ENCODE results near the gene INPP4B.

INPP4B gene

DNA sequence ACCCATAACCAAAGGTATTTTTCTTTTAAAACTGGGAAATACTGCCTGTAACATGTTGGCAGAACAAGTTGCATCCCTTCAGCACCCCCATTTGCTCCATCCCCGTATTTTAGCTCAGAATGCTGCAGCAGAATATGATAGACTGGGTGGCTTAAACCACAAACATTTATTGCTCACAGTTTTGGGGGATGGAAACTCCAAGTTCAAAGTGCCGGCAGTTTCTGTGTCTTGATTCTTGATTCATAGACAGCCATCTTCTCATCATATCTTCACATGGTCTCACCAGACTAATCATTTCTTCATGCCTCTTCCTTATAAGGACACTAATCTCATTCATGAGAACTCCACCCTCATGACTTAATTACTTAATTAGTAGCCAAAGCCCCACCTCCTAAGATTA lies 10.5 kb upstream of the INPP4B start:
- no peaks in the 10 kb centered on the region for H3K36me3 ChIP-seq (ENCODE audit: insufficient read depth, low read length)
- no peaks in the 10 kb centered on the region for H3K4me1 ChIP-seq (ENCODE audit: insufficient read depth, low read length)
- no peak overlapping the region for H3K27ac ChIP-seq (ENCODE audit: low read depth, low read length)
- H3K9me3 ChIP-seq (ENCODE audit: low read length) = no peaks in the 10 kb centered on the region
- no peak overlapping the region for H3K9ac ChIP-seq (ENCODE audit: low read length)
- no peak overlapping the region for H3K4me3 ChIP-seq (ENCODE audit: low read depth in 1 of 2, low read length in 2 of 2)
- H3K27me3 ChIP-seq (ENCODE audit: control insufficient read depth in 1 of 2, insufficient read depth in 2 of 2, low read length in 2 of 2) = no peaks in the 10 kb centered on the region

DNA sequence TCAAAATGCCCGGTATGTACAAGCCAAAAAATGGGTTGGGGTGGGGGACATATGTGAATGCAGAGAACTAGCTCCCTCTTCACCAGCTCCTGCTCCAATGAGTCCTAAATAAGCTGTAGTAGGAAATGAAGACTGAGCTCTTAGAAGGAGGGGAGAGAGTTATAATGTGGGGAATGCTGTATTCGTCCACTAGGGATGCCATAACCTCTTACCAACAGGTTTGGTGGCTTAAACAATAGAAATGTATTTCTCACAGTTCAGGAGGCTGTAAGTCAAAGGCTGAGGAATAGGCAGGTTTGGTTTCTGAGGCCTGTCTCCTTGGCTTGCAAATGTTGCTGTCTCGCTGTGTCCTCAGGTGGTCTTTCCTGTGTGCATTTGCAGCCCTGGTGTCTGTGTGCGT lies 4.4 kb upstream of the INPP4B start:
- H3K4me3 ChIP-seq (ENCODE audit: low read depth in 1 of 2, low read length in 2 of 2) = no peak overlapping the region

DNA sequence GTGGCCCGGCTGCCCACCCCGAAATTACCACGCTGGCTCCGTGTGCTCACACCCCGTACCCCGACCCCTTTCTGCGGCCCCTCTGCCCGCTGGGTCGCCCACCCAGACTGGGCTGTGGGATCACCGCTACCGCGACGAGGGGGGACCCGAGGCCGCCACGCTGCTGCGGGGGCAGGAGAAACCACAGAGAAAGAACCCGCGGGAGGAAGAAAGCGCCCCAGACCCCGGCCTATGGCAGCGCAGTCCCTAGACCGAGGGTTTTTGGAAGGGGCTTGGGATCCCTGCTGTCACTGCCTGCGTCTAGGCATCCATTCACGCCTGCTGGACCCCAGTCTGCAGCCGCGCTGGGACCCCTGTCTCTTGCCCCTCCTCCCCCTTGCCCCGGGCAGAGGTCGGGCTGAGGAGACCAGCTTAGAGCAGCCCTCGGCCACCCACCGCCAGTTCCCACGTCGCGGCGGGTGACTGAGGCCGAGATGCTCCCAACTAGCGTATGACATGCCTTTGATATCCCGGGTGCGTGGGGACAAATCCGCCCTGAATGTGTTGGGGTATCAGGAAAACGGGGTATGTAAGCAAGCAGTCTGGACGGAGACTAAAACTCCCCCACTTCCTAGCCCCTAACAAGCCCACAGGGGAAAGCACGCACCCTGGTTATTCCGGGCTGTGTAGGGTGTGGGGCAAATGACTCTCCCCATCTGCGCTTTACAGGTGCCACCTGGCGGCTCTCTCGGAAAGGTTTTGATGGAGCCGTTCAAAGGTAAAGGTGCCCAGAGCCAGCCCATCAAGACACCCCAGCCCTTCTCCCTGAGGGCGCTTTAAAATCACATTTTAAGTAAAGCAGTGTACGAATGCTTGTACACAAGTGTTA lies 862 bp upstream of the INPP4B start:
- no peaks in the 10 kb centered on the region for H3K9me3 ChIP-seq (ENCODE audit: low read length)
- peak overlapping the region; percentile 77 to 84 for H3K4me3 ChIP-seq (ENCODE audit: low read depth in 1 of 2, low read length in 2 of 2)
- peaks cover 0 to 8% of the 10 kb centered on the region in 2 donors for H3K27me3 ChIP-seq (ENCODE audit: control insufficient read depth in 1 of 2, insufficient read depth in 2 of 2, low read length in 2 of 2)
- peak overlapping the region; percentile 20 for H3K9ac ChIP-seq (ENCODE audit: low read length)
- peak overlapping the region; percentile 80 for H3K27ac ChIP-seq (ENCODE audit: low read depth, low read length)
- H3K4me1 ChIP-seq (ENCODE audit: insufficient read depth, low read length) = peaks cover 20% of the 10 kb centered on the region
- H3K36me3 ChIP-seq (ENCODE audit: insufficient read depth, low read length) = no peaks in the 10 kb centered on the region

More for the DNA sequence above, 4.4 kb upstream of the INPP4B start:
- no peaks in the 10 kb centered on the region for H3K9me3 ChIP-seq (ENCODE audit: low read length)
- no peaks in the 10 kb centered on the region for H3K36me3 ChIP-seq (ENCODE audit: insufficient read depth, low read length)
- no peak overlapping the region for H3K27ac ChIP-seq (ENCODE audit: low read depth, low read length)
- H3K9ac ChIP-seq (ENCODE audit: low read length) = no peak overlapping the region
- peaks cover 9% of the 10 kb centered on the region for H3K4me1 ChIP-seq (ENCODE audit: insufficient read depth, low read length)
- peaks cover 0 to 8% of the 10 kb centered on the region in 2 donors for H3K27me3 ChIP-seq (ENCODE audit: control insufficient read depth in 1 of 2, insufficient read depth in 2 of 2, low read length in 2 of 2)

DNA sequence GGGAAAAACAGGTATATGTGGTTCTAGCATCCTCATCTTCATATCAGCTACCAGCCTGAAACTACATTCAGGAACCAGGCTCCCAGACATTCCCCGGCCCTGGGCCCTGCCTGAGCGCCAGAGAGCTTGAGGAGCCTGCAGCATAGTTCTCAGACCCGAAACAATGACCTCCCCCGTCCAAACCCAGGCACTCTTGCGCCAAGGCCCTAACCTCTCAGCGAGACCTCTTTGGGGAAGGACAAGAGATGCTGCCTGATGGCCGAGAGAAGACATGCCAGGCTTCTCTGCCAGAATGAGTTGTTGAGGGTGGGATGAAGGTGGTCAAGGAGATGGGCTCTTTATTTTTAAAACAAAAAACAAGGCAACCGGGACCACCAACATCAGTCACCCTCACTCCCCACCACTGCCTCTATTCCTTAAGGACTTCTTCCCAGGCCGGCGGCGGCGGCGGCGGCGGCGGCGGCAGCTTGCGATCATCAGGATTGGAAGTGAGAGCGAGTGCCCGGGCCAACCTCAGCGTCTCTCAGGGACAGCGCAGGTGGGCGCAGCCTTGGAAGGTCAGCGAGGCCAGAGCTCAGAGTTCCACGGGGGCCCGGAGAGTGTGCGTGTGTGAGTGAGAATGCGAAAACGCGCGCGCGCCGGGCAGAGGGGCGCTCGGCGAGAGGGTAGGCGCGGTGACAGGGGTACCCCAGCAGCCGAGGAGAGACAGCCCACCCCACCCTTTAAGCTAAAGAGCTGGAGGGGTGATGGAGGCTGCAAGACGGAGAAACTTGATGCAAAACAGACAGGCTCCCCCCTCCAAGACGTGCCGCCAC lies 601 bp downstream of the INPP4B start:
- peaks cover 0 to 8% of the 10 kb centered on the region in 2 donors for H3K27me3 ChIP-seq (ENCODE audit: control insufficient read depth in 1 of 2, insufficient read depth in 2 of 2, low read length in 2 of 2)
- peaks cover 20% of the 10 kb centered on the region for H3K4me1 ChIP-seq (ENCODE audit: insufficient read depth, low read length)
- no peaks in the 10 kb centered on the region for H3K36me3 ChIP-seq (ENCODE audit: insufficient read depth, low read length)
- H3K4me3 ChIP-seq (ENCODE audit: low read depth in 1 of 2, low read length in 2 of 2) = peak overlapping the region; percentile 77 to 84
- H3K27ac ChIP-seq (ENCODE audit: low read depth, low read length) = peak overlapping the region; percentile 80
- peak overlapping the region; percentile 43 for H3K9ac ChIP-seq (ENCODE audit: low read length)
- no peaks in the 10 kb centered on the region for H3K9me3 ChIP-seq (ENCODE audit: low read length)

DNA sequence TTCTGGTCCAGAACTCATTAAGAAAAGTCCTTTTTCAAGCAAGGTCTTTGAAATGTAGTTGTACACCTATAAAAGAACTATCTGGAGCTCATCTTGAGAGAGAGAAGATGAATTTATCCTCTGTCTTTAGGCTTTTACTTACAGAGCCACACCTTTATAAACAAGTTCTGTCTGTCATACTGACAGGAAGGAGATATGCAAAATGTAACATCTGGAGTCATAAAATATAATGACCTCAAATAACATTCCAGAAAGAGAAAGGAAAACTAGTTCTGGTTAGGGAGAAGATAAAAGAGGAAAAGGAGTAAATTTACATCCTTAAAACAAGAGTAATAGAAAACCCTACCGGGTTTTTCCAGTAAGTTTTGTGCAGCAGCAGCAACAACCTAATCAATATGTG lies 1.3 kb downstream of the INPP4B start:
- Histone ChIP-seq H3K9ac (ENCODE audit: low read length) (no peak overlapping the region), H3K9me3 (ENCODE audit: low read length) (no peaks in the 10 kb centered on the region), H3K36me3 (ENCODE audit: insufficient read depth, low read length) (no peaks in the 10 kb centered on the region), H3K27ac (ENCODE audit: low read depth, low read length) (peak overlapping the region; percentile 80), H3K27me3 (ENCODE audit: control insufficient read depth in 1 of 2, insufficient read depth in 2 of 2, low read length in 2 of 2) (peaks cover 0 to 8% of the 10 kb centered on the region in 2 donors), H3K4me1 (ENCODE audit: insufficient read depth, low read length) (peaks cover 19% of the 10 kb centered on the region), H3K4me3 (ENCODE audit: low read depth in 1 of 2, low read length in 2 of 2) (peak overlapping the region in 1 of 2 donors; percentile 84)

DNA sequence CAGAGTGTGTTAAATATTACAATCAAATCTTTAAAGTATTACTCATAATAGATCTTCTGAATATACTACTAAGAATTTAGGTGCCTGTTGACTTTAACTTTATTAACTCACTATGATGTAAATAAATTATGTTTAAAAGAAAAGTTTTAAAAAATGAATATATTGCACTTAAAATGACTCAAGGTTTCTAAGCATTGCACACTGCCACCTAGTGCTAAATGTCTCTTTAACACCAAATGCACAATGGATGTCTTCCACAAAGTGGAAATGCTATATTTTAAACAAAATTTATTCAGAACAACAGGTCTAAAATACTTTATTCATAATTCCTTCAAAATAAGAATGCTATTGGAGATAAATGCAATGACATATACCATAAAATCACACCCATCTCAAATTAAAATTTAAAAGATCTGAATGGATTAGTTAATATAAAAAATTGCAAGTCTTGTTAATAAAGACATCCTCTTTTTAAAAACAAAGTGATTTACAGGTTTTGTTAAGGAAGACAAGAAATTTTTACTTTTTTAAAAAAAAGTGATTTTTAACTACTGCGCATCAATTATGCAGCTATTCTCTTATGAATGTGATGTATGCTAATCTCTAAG lies 5.5 kb downstream of the INPP4B start:
- Histone ChIP-seq H3K4me1 (ENCODE audit: insufficient read depth, low read length) (peaks cover 10% of the 10 kb centered on the region), H3K27me3 (ENCODE audit: control insufficient read depth in 1 of 2, insufficient read depth in 2 of 2, low read length in 2 of 2) (no peaks in the 10 kb centered on the region), H3K4me3 (ENCODE audit: low read depth in 1 of 2, low read length in 2 of 2) (no peak overlapping the region), H3K36me3 (ENCODE audit: insufficient read depth, low read length) (no peaks in the 10 kb centered on the region), H3K9me3 (ENCODE audit: low read length) (no peaks in the 10 kb centered on the region), H3K27ac (ENCODE audit: low read depth, low read length) (no peak overlapping the region), H3K9ac (ENCODE audit: low read length) (no peak overlapping the region)

DNA sequence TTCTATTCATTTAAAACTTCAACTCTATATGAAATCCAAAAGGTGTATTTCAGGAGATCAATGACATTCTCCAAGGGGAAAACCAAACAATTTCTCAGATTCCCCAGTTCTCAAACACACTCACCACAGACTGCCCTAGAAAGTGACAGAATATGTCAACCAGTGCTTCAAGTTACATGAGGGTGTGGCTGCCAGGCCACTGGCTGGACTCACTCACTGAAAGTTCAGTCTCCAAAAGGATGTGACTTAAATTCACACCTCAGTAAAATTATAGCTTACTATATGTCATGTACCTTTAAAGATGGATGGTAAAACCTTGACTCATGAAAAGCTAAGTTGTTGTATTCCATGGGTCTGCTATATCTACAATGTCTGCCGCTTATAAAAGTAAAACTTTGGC lies 7.3 kb downstream of the INPP4B start:
- Histone ChIP-seq H3K36me3 (ENCODE audit: insufficient read depth, low read length) (no peaks in the 10 kb centered on the region), H3K9me3 (ENCODE audit: low read length) (no peaks in the 10 kb centered on the region), H3K27ac (ENCODE audit: low read depth, low read length) (no peak overlapping the region), H3K4me3 (ENCODE audit: low read depth in 1 of 2, low read length in 2 of 2) (no peak overlapping the region), H3K4me1 (ENCODE audit: insufficient read depth, low read length) (no peaks in the 10 kb centered on the region), H3K27me3 (ENCODE audit: control insufficient read depth in 1 of 2, insufficient read depth in 2 of 2, low read length in 2 of 2) (no peaks in the 10 kb centered on the region), H3K9ac (ENCODE audit: low read length) (no peak overlapping the region)

DNA sequence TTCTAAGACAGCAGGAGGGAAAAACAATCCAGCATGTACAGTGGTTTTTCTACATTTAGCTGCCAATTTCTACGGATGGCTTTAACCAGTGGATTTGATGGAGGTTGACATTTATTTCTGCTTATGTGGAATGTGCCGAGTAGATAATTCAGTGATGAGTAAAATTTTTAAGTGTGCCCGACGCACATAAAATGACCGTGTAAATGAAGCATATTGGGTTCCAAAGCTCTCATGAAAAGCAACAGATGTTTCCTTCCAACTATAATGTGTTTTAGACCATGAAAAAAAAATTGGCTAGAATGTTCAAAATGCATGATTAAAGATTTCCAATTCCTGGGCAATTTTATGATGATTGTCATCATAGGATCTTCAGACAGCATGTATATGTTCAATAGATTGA lies 14.1 kb downstream of the INPP4B start:
- Histone ChIP-seq H3K4me1 (ENCODE audit: insufficient read depth, low read length) (no peaks in the 10 kb centered on the region), H3K4me3 (ENCODE audit: low read depth in 1 of 2, low read length in 2 of 2) (no peak overlapping the region), H3K27me3 (ENCODE audit: control insufficient read depth in 1 of 2, insufficient read depth in 2 of 2, low read length in 2 of 2) (no peaks in the 10 kb centered on the region), H3K36me3 (ENCODE audit: insufficient read depth, low read length) (no peaks in the 10 kb centered on the region), H3K9me3 (ENCODE audit: low read length) (no peaks in the 10 kb centered on the region), H3K27ac (ENCODE audit: low read depth, low read length) (no peak overlapping the region), H3K9ac (ENCODE audit: low read length) (no peak overlapping the region)

DNA sequence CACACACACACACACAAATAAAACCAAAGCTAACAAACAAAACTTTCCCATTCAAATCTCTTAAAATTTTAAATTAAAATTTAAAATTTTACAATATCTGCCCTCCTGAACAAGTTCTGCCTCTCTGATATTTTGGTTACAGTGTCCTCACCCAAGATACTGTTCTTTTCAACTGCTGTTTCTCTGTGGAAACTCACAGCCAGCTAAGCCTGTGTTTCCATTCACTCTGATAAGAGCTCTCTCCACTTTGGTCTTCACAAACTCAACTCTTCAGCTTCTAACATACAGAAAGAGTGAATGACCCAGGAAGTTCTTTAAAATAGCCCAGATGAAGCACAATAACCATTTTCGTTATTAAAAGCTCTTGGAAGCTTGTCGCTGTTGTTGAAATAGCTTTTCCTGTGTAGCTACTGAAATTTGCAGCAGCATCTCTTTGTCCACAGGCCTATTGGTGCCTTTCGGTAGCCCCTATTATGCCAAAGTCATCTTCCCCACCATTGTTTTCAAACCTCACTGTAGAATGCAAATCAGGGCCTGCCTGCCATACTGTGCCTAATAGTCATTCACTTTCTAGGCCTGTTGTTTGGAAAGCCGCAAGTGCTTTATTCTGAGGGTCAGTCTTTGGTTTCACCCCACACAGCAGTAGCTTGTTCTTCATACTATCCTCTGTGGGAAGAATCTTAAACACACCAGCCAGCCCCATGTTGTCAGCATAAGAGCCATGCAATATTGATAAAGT lies 19.4 kb downstream of the INPP4B start:
- Histone ChIP-seq H3K9ac (ENCODE audit: low read length) (no peak overlapping the region), H3K36me3 (ENCODE audit: insufficient read depth, low read length) (no peaks in the 10 kb centered on the region), H3K4me3 (ENCODE audit: low read depth in 1 of 2, low read length in 2 of 2) (no peak overlapping the region), H3K27me3 (ENCODE audit: control insufficient read depth in 1 of 2, insufficient read depth in 2 of 2, low read length in 2 of 2) (no peaks in the 10 kb centered on the region), H3K4me1 (ENCODE audit: insufficient read depth, low read length) (no peaks in the 10 kb centered on the region), H3K27ac (ENCODE audit: low read depth, low read length) (no peak overlapping the region), H3K9me3 (ENCODE audit: low read length) (no peaks in the 10 kb centered on the region)

DNA sequence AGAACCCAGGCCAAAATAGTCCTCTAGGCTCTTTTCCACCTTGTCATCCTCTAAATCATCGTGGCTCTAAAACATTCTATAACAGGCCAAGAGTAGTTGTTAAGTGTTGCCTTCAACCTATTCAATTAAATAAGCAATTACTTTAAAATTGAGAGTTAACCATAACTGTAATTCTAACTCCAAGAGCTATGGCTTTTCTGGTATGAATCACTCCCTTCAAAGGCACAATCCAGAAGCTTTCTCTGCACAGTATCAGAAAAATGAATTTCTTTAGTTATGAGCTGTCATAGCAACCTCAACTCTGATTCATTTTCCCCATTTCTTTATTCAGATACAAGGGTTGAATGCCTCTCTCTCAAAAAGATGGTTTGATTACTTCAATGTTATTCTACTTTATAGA lies 21.7 kb downstream of the INPP4B start:
- Histone ChIP-seq H3K9me3 (ENCODE audit: low read length) (no peaks in the 10 kb centered on the region), H3K27me3 (ENCODE audit: control insufficient read depth in 1 of 2, insufficient read depth in 2 of 2, low read length in 2 of 2) (no peaks in the 10 kb centered on the region), H3K4me1 (ENCODE audit: insufficient read depth, low read length) (no peaks in the 10 kb centered on the region)

DNA sequence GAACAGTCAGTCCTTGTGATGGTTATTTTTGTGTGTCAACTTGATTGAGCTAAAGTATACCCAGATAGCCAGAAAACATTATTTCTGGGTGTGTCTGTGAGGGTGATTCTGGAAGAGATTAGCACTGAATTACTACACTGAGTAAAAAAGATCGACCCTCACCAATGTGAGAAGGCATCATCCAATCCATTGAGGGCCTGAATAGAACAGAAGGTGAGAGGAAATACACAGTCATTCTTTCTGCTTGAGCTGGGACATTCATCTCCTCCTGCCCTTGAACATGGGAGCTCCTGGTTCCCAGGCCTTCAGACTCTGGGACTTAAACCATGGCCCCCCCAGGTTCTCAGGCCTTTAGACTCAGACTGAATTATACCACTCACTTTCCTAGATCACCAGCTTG lies 22.3 kb downstream of the INPP4B start:
- H3K4me1 ChIP-seq (ENCODE audit: insufficient read depth, low read length) = no peaks in the 10 kb centered on the region
- H3K36me3 ChIP-seq (ENCODE audit: insufficient read depth, low read length) = peaks cover 4% of the 10 kb centered on the region
- H3K27ac ChIP-seq (ENCODE audit: low read depth, low read length) = no peak overlapping the region
- H3K27me3 ChIP-seq (ENCODE audit: control insufficient read depth in 1 of 2, insufficient read depth in 2 of 2, low read length in 2 of 2) = no peaks in the 10 kb centered on the region
- no peak overlapping the region for H3K4me3 ChIP-seq (ENCODE audit: low read depth in 1 of 2, low read length in 2 of 2)
- H3K9me3 ChIP-seq (ENCODE audit: low read length) = no peaks in the 10 kb centered on the region
- no peak overlapping the region for H3K9ac ChIP-seq (ENCODE audit: low read length)

More for the DNA sequence above, 21.7 kb downstream of the INPP4B start:
- no peak overlapping the region for H3K9ac ChIP-seq (ENCODE audit: low read length)
- H3K4me3 ChIP-seq (ENCODE audit: low read depth in 1 of 2, low read length in 2 of 2) = no peak overlapping the region
- H3K36me3 ChIP-seq (ENCODE audit: insufficient read depth, low read length) = peaks cover 4% of the 10 kb centered on the region
- no peak overlapping the region for H3K27ac ChIP-seq (ENCODE audit: low read depth, low read length)
